HL-60 (cell line): ENCODE results near the gene NOCT.

Source experiments
- POLR2AphosphoS5 ChIP-seq: IDR thresholded peaks from 2 replicates; pipeline ENCODE4 v1.6.1; 2012; ENCODE audit warnings: low read depth
- TF ChIP-seq, protein P1 (sequence below): IDR thresholded peaks from one replicate; pipeline ENCODE4 v1.5.1; 2011; ENCODE audit warnings: low read length, control low read depth, inconsistent platforms; ENCODE audit not compliant: insufficient read depth
- TF ChIP-seq, protein P2 (sequence below): IDR thresholded peaks from 2 replicates; pipeline ENCODE4 v1.6.1; 2012; ENCODE audit warnings: low read depth; ENCODE audit not compliant: insufficient replicate concordance

- TF ChIP-seq, protein P1, sequence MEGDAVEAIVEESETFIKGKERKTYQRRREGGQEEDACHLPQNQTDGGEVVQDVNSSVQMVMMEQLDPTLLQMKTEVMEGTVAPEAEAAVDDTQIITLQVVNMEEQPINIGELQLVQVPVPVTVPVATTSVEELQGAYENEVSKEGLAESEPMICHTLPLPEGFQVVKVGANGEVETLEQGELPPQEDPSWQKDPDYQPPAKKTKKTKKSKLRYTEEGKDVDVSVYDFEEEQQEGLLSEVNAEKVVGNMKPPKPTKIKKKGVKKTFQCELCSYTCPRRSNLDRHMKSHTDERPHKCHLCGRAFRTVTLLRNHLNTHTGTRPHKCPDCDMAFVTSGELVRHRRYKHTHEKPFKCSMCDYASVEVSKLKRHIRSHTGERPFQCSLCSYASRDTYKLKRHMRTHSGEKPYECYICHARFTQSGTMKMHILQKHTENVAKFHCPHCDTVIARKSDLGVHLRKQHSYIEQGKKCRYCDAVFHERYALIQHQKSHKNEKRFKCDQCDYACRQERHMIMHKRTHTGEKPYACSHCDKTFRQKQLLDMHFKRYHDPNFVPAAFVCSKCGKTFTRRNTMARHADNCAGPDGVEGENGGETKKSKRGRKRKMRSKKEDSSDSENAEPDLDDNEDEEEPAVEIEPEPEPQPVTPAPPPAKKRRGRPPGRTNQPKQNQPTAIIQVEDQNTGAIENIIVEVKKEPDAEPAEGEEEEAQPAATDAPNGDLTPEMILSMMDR: peak; percentile 41
- TF ChIP-seq, protein P2, sequence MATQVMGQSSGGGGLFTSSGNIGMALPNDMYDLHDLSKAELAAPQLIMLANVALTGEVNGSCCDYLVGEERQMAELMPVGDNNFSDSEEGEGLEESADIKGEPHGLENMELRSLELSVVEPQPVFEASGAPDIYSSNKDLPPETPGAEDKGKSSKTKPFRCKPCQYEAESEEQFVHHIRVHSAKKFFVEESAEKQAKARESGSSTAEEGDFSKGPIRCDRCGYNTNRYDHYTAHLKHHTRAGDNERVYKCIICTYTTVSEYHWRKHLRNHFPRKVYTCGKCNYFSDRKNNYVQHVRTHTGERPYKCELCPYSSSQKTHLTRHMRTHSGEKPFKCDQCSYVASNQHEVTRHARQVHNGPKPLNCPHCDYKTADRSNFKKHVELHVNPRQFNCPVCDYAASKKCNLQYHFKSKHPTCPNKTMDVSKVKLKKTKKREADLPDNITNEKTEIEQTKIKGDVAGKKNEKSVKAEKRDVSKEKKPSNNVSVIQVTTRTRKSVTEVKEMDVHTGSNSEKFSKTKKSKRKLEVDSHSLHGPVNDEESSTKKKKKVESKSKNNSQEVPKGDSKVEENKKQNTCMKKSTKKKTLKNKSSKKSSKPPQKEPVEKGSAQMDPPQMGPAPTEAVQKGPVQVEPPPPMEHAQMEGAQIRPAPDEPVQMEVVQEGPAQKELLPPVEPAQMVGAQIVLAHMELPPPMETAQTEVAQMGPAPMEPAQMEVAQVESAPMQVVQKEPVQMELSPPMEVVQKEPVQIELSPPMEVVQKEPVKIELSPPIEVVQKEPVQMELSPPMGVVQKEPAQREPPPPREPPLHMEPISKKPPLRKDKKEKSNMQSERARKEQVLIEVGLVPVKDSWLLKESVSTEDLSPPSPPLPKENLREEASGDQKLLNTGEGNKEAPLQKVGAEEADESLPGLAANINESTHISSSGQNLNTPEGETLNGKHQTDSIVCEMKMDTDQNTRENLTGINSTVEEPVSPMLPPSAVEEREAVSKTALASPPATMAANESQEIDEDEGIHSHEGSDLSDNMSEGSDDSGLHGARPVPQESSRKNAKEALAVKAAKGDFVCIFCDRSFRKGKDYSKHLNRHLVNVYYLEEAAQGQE: no peak
- no peak for TF ChIP-seq POLR2AphosphoS5
These were observed 15.1 kb downstream of the NOCT start for GRCh38 chr4:139030614-139031235.
